Neural cell (in vitro differentiated cells): ENCODE data around the gene CA5A.

Source experiments
- CTCF ChIP-seq: fragments of 450-650 bp; IDR thresholded peaks from 2 replicates; pipeline ENCODE4 v1.5.1; 2014; ENCODE audit warnings: antibody characterized with exemption, mild to moderate bottlenecking, moderate library complexity; ENCODE audit not compliant: poor library complexity, severe bottlenecking
- EP300 ChIP-seq: fragments of 450-650 bp; conservative IDR thresholded peaks from 2 replicates; pipeline ENCODE4 v1.6.1; 2014; ENCODE audit warnings: antibody characterized with exemption, mild to moderate bottlenecking, moderate library complexity; ENCODE audit not compliant: poor library complexity, severe bottlenecking
- EZH2 ChIP-seq: fragments of 200-600, 300-800 bp; shearing (Covaris generic), sonication (generic); IDR thresholded peaks from 2 replicates; pipeline ENCODE4 v1.6.1; 2014; ENCODE audit warnings: antibody characterized with exemption, low read length, borderline replicate concordance, mild to moderate bottlenecking; ENCODE audit not compliant: insufficient read depth, poor library complexity, severe bottlenecking
- MXI1 ChIP-seq: fragments of 450-650 bp; conservative IDR thresholded peaks from 2 replicates; pipeline ENCODE4 v1.6.1; 2014; ENCODE audit warnings: antibody characterized with exemption, mild to moderate bottlenecking; ENCODE audit not compliant: poor library complexity, severe bottlenecking
- POLR2AphosphoS5 ChIP-seq: IDR thresholded peaks from 2 replicates; pipeline ENCODE4 v1.6.1; 2012
- RAD21 ChIP-seq: fragments of 450-650 bp; conservative IDR thresholded peaks from 2 replicates; pipeline ENCODE4 v1.6.1; 2014; ENCODE audit warnings: antibody characterized with exemption, mild to moderate bottlenecking, moderate library complexity
- REST ChIP-seq: IDR thresholded peaks from 2 replicates; pipeline ENCODE4 v1.6.1; 2012; ENCODE audit warnings: borderline replicate concordance
- SMC3 ChIP-seq: fragments of 450-650 bp; conservative IDR thresholded peaks from 2 replicates; pipeline ENCODE4 v1.6.1; 2014; ENCODE audit warnings: antibody characterized with exemption, mild to moderate bottlenecking, moderate library complexity; ENCODE audit not compliant: poor library complexity

DNA sequence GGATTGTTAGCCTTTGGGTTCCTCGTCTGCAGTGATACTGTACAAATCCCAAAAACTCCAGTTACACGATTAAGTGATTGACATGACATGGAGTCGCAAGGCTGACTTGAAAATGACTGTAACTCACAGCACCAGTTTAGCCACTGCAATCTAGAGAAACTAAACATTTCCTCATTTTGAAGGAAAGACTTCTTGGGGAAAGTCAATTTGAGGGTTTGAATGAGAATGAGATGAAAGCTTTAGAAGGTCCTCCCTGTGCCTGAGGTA lies 19.7 kb upstream of the CA5A start:
- TF ChIP-seq CTCF (no peak), EP300 (no peak), REST (no peak), EZH2 (no peak), POLR2AphosphoS5 (no peak), MXI1 (no peak), RAD21 (no peak), SMC3 (no peak)
